Fibroblast of skin of back (primary cell): Measurements from ENCODE around the gene SARDH.
"Not testable (repeated sequence)": the region's sequence is repeated elsewhere in the genome, so short reads cannot be mapped to it uniquely, and the experiment has no call there.

Source experiments
- DNase-seq: peaks from one replicate; pipeline ENCODE4 v3.0.0-alpha.2; 2013

Gene SARDH

DNA sequence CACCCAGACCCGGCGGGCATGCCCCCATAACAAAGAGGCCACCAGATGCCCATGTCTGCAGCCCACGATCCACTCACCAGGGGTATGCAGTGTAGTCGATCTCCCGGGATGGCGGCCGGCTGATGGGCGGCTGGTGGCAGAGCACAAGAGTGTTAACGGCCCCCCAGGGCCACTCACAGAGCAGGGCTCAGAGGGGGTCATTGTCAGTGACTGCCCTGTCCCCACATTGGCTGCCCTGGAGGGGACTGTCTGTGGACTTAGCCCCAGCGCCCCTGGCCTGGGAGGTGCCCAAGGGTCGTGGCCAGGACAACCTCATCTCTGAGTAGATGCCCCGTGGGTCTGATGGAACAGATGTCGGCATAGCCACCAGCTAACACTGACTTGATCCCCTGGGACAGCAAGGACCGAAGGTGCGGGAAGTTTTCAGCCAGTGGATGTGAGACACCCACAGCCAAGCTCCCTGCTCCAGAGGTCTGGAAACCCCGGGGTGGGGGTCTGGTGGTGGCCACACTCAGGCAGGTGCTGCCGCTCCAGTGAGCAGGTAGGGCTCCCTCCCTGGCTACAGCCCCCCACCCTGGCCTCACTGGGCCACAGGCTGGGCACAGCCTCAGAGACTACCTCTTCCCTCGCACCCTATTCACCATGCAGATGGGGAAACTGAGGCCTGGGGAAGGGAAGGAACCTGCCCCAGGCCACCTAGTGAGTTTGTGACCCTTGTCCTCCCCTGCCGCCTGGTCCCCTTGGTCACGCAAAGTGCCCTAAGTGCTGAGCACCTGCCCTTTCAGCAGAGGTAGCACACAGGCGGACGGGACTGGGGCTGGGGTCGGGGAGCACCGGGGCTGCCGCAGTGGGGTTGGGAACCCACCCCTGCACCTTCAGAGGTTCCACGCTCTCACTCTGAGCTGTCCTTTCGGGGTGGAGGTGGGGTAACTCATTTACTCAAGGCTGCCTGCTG is 38.1 kb upstream of the SARDH start:
- no peak for DNase-seq

DNA sequence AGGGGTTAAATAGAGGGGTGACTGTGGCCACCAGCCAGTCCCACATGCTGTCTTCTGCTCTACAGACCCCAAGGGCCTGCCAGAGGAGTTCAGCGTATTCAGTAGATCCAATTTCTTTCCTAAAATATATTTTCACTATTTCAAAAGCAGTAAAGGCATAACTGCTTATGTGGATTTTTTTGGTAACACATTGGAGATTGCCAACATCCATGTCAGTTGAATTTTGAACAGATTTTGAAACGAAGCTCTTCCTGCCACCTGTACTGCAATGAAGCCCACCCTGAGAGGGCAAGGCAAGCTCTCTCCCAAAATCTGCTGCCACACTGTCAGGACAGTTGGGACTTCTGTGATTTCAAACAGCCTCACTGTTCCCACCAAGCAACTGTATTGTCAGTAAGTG is 37.1 kb upstream of the SARDH start:
- no peak for DNase-seq

- DNase-seq, result no peak
Observed at GRCh38 chr9:133774799-133775198, 36.6 kb upstream of the SARDH start.

GRCh38 chr9:133773889-133774655 is 35.9 kb upstream of the SARDH start:
- DNase-seq, result peak; percentile 39

- DNase-seq, result no peak
Observed at GRCh38 chr9:133772581-133772980, 34.4 kb upstream of the SARDH start.

GRCh38 chr9:133771486-133772482 is 33.6 kb upstream of the SARDH start:
- no peak for DNase-seq

- DNase-seq, result no peak
Observed at GRCh38 chr9:133770076-133770777, 32.1 kb upstream of the SARDH start.

DNA sequence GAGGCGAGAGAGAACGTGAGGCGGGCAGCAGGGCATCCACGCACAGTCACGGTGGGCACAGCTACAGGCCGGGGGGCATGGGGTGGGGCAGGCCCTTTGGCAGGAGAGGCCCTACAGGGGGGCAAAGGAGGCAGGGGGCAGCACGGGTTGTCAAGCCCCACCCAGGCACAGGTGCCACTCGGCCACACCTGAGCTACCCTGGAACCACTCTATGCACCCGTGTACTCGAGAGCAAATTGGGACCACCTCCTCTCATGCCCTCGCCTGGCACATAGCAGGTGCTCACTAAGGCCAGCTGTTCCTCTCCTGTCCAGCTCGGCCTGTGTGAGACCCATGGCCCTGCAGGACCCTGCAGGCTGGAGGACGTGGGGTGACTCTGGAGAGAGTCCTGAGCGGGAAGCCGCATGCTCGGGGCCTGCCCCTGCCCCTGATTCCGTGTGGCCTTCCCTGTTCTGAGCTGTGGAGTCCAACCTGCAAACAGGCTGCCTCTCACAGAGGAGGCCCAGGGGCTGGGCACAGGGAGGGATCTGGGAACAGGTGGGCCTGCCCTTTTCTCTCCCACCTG is 31.4 kb upstream of the SARDH start:
- DNase-seq, result no peak

DNA sequence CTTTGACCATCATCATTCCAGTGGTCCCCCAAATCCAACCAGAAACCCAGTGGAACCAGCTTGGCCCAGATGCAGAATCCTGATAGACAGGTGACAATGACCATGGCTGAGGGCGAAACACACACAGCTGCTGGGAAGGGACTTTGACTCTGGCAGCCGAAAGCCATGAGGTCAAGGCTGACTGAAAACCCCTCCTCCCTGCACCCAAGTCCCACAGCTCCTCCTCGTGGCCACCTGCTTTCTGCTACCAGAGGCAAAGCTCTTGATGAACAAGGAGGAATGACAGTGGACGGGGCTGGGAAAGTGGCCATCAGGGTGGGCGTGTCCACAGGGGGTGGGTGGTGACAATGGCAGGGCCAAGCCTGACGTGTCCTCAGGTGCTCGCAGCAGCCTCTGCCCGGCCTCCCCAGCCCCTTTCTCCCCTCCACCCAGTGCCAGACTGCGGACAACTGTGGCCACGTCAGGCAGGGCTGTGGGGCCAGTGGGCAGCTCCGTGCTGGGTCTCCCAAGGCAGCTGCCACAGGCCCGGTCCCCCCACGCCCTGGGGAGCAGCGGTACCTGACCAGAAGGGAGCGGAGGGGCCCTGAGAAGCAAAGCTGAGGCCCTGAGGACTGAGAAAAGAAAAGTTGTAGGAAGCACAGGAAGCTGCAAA is 30.8 kb upstream of the SARDH start:
- DNase-seq, result no peak

DNA sequence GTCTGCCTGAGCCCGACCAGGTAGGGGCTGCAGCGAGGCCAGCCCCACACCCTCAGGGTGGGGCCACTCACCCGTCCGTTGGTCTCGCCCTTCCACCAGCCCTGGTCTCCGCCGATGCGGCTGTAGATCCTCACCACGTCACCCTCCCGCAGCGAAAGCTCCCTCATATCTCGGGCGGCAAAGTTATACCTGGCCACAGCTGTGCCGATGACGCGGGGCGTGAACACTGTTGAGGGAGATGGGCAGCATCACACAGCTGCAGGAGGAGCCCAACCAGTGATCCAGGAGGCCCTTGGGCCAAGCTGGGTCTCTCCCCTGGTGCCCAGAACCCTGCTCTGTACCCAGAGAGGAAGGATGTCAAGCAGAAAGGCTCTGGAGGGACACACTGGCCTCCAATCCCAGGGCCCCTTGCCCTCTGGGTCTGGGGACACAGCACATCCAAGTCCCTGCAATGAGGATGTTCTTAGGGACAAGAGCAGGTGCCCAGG is 30.3 kb upstream of the SARDH start:
- no peak for DNase-seq

DNA sequence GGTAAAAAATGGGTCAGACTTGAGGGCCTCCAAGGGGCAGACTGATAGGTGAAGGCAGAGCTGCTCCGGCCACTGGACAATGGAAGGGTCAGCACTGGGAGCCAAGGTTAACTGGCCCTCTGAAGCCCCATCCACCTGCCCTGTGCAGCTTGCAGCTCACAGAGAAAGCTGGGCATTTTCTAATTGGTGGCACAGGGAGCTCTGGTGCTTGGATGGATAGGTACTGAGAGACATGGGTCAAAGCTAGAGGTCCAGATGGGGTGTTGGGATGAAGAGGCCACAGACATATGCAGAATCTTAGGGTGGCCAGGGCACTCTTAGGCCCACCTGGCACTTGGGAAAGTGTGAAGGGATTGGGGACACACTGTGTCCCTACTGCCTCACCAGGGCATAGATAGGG is 29.5 kb upstream of the SARDH start:
- DNase-seq, result no peak

- no peak for DNase-seq
Observed at GRCh38 chr9:133767008-133767407, 28.9 kb upstream of the SARDH start.

GRCh38 chr9:133766234-133766633 is 28.1 kb upstream of the SARDH start:
- not testable (repeated sequence) for DNase-seq

- DNase-seq, result peak; percentile 50
Observed at GRCh38 chr9:133763272-133764183, 25.4 kb upstream of the SARDH start.

DNA sequence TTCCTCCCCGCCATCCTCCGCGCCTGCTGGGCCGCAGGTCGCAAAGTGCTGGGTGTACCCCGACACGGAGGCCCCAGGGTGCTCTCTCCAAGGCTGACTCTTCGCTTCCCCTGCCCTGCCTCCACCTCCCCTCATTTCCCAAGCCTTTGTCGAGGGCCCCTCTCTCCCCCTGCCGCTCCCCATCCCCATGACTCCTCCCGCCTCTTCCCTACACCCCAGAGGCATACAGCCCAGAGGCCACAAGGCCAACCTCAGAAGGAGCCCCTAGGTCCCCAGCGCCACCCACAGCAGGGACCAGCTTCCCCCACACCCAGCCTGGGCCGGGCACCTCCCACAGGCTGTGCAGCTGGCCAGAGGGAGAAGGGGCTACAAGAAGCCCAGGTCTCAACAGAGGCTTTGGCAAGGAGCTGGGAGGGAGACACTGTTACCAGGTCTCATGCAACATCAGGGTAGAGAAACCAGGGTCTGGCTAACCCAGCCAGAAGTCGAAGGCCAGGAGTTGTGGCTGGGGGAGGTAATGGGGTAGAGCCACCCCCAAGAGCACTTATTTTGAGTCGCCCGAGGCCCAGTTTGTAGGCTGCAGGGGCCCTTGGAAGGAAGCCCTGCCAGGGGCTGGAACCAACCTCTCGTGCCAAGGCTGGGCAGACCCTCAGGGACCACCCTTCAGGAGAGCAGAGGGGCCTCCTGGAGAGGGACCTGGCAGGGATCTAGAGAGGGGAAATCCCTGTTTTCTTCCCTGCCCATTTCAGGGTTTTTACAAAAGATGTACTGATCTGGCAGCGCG is 24.5 kb upstream of the SARDH start:
- DNase-seq, result no peak

DNA sequence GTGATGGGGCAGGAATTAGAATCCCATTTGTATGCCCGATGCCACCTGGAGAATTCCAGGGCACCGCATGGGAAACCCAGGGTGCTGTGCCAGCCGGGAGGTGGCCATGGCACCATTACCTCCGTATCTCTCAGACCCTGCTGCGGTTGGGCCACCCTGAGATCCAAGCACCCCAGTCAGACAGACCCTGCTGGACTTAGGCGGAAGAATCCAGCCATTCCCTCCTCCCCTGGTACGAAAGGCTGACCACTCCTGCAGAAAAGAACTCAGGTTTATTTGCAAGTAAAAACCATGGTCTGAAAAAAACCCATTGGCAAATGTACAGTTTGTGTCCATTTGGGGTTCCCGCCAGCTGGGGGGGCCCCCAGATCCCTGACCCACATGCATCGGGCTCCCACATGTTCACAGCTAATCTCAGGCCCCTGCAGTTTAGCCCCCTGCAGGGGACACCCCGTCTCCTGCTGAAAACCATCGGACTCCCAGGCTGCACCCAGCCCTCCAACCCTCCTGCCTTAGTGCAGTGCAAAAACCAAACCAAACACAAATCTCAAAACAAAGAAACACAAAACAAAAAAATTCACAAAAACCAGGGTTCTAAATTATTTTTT is 23.6 kb upstream of the SARDH start:
- no peak for DNase-seq

- DNase-seq, result no peak
Observed at GRCh38 chr9:133760713-133761290, 22.6 kb upstream of the SARDH start.

DNA sequence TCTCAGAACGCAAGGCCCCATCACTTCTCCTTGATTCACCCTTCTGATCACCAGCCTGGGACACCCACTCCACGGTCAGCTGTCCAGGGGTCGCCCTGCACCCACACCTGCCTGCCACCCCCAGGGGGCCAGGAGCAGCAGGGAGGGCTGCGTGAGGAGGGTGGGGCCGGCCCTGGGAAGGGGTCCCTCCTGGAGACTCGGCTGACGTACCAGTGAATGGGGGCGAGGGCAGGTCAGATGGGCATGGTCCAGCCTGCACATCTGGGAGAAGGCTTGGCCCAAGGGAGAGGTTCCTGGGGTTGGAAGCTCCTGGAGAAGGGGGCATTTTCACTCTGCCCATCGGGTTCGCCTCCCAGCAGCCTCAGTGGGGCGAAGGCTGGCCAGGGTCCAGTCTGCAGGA is 21.8 kb upstream of the SARDH start:
- DNase-seq, result no peak
